Limb (tissue), 2 donors: ENCODE data around the gene HOXC4.
"Not testable (repeated sequence)": the region's sequence is repeated elsewhere in the genome, so short reads cannot be mapped to it uniquely, and the experiment has no call there.

Experiments
- DNase-seq, 2 donors: peaks; one replicate each; pipeline ENCODE4 v3.0.0-alpha.2; 2016; ENCODE audit errors: extremely low spot score in 2 of 2

The HOXC4 gene

DNA sequence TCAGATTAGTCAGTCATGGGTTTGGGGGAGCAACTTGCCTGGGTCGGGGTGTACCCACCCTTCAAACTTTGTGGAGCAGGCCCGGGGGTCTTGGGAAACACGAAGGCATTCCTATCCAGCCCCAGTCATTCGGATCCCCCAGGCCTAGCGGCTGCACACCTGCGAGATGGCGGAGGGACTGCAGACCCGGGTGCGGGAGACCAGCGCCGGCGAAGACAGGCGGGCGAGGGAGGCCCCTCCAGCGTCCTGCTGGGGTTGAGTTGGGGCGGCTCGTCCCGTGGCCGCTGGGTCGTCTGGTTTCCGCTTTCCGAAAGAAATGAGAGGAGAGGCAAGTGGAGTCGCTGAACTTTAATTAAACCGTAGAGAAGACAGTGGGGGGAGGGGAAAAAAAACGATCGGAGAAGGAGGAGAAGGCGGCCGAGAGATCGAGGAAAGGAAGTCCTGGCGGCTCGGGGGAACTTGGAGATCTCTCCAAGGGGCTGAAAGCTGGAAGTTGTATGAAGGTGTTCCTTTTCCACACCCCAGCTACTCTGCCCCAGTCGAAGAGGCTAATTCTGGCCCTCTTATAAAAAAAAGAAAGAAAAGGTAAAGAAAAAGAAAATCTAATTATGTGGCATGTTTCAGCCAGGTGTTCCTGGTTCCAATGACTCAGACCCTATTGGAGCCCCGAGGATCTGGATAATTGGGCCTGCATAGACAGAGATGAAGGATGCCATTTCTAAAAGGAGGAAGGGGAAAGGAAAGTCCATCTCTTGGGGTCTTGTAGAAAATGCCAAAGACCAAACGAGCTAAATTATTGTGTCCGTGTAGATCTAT lies 28.2 kb downstream of the HOXC4 start:
- not testable (repeated sequence) for DNase-seq

DNA sequence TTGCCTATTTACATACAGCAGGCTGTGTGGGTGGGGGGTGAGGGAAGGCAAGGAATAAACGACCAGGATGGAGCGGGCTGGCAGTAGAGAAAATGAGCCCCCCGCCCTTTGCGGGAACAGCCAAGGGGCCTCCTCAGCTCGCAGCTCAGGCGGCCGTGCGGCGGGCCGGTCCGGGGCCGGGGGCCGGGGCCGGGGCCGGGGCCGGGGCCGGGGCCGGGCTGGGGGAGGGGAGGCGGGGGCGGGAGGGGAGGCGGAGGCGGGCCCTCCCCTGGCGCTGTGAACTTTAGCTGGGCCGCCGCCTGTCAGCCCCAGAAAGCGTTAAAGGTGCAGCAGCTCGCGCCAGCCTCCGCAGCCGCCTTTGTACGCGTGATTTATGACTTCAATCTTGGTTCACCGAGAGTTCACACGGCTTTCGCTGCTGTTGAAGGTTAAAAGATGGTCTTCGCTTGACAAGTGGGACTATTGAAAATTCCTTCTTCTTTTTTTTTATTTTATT lies 28.8 kb downstream of the HOXC4 start:
- peak; percentile 69 to 82 for DNase-seq

DNA sequence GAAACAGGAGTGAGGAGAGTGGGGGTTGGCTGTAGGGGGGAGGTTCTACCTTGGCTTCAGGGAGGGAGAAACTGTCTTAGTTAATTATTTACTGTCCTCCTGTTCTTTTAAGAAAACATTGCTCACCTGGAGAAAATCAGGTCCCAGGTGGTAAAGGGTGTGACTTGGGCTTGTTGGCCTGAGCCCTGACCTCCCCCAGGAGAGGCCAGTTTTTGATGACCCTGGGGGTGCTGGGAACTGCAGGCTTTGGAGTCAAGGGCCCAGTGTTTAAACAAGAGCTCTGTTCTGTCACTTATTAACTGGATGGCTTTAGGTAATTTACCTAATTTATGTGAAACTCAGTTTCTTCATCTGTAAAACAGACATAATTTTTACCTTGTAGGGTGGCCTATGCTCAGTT lies 34.4 kb downstream of the HOXC4 start:
- DNase-seq = not testable (repeated sequence)

DNA sequence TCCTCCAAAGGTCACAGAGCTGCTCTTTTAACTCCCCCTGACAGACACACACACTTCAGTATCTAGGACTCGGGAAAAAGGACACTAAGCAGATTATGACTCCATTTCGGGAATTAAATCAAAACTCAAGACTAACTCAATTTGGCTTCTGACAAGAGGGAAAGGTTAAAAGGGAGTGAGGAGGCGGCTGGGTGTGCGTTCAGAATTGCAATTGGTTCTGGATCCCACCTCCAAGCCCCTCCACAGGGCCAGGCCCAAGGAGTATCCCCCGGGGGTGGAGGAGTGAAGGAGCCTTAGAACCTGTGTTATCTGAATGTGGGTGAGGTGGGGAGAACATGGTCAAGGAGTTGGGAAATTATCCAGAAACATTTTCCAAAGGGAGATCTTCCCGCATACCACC lies 35.8 kb downstream of the HOXC4 start:
- DNase-seq = not testable (repeated sequence)

DNA sequence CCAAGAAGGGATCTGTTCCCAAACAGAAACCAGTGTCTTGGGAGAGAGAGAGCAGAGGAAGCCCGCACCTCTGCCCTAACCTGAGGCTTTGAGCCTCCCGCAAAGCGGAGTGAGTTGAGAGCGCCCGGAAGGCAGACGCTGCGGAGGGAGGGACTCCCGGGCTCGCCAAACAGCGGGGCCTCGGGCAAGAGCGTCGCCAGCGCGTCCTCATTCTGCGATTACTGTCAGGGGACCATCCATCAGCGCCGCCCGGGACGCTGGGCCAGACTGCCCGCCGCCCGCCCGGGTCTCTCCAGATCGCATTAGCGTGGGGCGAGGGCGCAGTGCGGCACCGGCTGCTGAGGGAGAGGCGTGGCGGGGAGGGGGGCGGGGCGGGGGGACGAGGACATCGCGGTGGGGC lies 36.7 kb downstream of the HOXC4 start:
- DNase-seq = peak in 1 of 2 donors; percentile 60

DNA sequence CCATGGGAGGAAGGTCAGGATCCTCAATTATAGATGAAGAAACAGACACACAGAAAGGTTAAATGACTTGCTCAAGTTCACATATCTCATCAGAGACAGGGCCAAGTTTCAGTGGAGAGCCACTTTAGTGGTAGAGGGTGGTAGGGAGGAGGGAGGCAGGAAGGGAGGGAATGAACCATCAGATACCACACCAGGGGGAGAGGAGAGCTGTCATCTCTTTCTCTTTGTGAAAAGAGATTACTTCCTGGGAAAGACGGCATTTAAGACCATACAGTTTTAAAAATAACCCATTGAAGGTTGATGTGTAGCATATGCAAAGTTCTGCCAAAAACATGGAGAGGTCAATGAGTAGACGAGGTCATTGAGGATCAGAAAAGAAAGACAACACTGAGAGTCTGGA lies 39.3 kb downstream of the HOXC4 start:
- not testable (repeated sequence) for DNase-seq

DNA sequence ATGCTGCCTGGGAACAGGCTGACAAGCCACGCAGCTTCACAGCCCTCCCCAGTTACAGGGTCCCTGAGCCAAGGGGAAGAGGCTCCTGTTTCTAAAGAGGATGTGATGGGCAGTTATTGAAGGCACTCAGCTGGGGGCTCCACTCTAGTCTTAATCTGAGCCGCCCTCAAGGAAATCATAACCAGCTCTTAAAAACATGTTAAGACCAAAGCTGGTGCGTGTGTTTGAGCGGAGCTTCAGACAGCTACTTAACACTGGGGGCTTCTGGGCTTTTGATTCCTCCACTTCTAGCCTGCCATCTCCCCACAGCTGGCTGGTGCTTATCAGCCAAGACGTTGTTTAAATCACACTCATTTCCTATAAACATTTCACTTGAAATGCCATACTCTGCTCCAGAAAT lies 42.3 kb downstream of the HOXC4 start:
- DNase-seq = not testable (repeated sequence)

DNA sequence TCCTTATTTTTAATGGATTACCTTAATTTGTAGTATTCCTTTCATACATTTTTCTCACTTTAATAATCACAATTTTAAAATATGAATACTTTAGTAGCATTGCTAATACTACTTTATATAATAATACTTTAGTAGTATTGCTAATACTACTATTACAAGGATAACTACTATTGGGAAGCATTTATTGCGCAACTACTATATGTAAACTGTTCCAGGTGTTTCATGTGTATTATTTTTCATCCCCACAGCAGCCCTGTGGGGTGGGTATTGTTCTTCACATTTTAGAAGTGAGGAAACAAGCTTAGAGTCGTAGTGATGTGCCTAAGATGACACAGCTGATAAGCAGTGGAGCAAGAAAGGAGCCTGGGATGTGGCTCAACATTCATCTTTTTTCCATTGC lies 45.0 kb downstream of the HOXC4 start:
- DNase-seq = not testable (repeated sequence)

DNA sequence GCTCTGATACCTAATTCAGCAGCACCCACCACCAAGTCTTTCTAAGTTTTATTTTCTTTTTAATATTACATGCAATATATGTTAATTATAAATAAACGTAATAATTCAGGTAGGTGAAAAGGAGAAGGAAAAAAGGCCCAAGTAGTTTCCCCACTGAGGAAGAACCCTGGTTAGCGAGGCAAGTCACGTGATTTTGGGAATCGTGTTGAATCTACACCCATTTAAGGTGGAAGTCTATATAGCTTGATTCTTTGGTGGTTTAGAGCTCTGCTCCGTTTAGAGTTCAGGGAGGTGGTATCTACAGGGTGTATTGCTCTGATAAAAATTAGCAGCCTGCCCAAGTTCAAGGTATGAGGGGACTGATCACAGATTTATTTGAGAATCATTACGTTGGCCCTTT lies 47.0 kb downstream of the HOXC4 start:
- DNase-seq = not testable (repeated sequence)

DNA sequence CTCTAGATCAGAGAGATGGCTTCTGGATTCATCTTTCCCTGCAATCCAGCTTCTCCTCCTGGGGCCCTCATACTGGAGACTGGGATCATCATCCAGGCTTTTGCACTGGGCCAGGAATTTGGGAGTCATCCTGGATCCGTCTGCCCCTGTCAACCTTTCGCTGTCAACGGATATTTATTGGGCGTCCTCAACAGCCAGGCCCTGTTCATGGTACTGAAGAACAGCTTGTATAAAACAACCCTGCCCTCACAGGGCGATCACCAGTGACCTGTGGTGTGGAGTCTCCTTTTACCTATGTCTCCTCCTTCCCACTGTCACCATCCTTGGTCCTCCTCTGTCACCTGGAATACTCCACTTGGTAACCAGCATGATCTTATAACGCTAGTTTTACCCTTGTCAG lies 48.6 kb downstream of the HOXC4 start:
- not testable (repeated sequence) for DNase-seq

DNA sequence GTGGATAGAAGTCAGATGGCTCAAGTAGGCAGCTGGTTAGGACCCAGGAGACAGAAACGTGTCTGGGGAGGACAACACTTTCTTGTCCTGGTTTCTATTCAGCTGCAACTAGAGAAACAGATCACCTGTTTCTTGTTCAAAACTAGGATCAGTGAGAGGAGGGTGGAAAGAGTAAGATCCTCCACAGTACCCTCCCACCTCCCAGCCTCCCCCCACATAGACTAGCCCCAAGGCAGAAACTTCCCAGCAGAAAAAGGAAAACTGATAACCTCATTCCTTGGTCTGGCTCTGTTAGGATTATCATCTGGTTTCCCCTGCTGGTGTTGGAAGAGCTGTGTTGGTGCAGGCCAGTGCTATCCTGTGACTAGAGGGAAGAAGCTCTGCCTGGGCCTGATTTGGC lies 50.2 kb downstream of the HOXC4 start:
- DNase-seq = not testable (repeated sequence)
